Sigmoid colon (tissue), 7 donors: Measurements from ENCODE around the gene CEP57L1. TPM values are rescaled to one million over a fixed set of nuclear protein-coding genes. Genes with fewer than 3 reads are reported as not detected.

Experiments
- DNase-seq: peaks from one replicate; pipeline ENCODE4 v3.0.0-alpha.2; 2019
- H3K27ac ChIP-seq, 4 donors: fragments of 200-600 bp; sonication (generic); one replicate each; pipeline ENCODE4 v1.5.1; 2016 to 2019; ENCODE audit warnings: mild to moderate bottlenecking in 1 of 4
- H3K27me3 ChIP-seq, 3 donors: fragments of 200-600 bp; sonication (generic); one replicate each; pipeline ENCODE4 v1.5.1; 2019; ENCODE audit warnings: mild to moderate bottlenecking in 1 of 3
- H3K36me3 ChIP-seq, 4 donors: fragments of 200-600 bp; sonication (generic); one replicate each; pipeline ENCODE4 v1.5.1; 2016 to 2019
- H3K4me1 ChIP-seq, 4 donors: fragments of 200-600 bp; sonication (generic); one replicate each; pipeline ENCODE4 v1.5.1; 2017 to 2019
- H3K4me3 ChIP-seq, 4 donors: fragments of 200-600 bp; sonication (generic); one replicate each; pipeline ENCODE4 v1.5.1; 2017 to 2019; ENCODE audit warnings: mild to moderate bottlenecking in 2 of 4, moderate library complexity in 1 of 4
- H3K9me3 ChIP-seq, 4 donors: fragments of 200-600 bp in 3 of 4; sonication (generic) in 3 of 4; one replicate each; pipeline versions ENCODE4 v1.5.1 to v1.6.1; 2013 to 2019
- CTCF ChIP-seq, 4 experiments: fragments of 450-650 bp in 3 of 4; fragments of 200-600 bp in 1 of 4; IDR thresholded peaks; one replicate each; pipeline ENCODE4 v1.5.1; 2016 to 2019; ENCODE audit warnings: antibody characterized with exemption in 4 of 4, mild to moderate bottlenecking in 3 of 4, moderate library complexity in 2 of 4
- EP300 ChIP-seq, 4 donors: sonication (generic); formaldehyde crosslinking; IDR thresholded peaks; one replicate each; pipeline ENCODE4 v1.6.1; 2017; ENCODE audit warnings: antibody characterized with exemption in 4 of 4
- POLR2A ChIP-seq, 2 donors: fragments of 450-650 bp; IDR thresholded peaks; one replicate each; pipeline ENCODE4 v1.6.1; 2016; ENCODE audit warnings: antibody characterized with exemption in 2 of 2, mild to moderate bottlenecking in 2 of 2, moderate library complexity in 2 of 2
- POLR2AphosphoS5 ChIP-seq, 4 donors: sonication (generic); formaldehyde crosslinking; IDR thresholded peaks; one replicate each; pipeline ENCODE4 v1.6.1; 2017; ENCODE audit warnings: antibody characterized with exemption in 4 of 4
- WGBS, 2 donors: extraction: QIAGEN DNeasy Blood & Tissue Kit; methylation state at CpG; one replicate each; pipeline ENCODE4 v1.1.7; 2013; 5-methylcytosine and 5-hydroxymethylcytosine counted together
- intact Hi-C: fragments of 100-400 bp; cut with DNase I; formaldehyde crosslinking; loops from one replicate; pipeline ENCODE4 v1.15.1; 2023
- polyA plus RNA-seq, 3 donors: library from polyadenylated mRNA; stranded (reverse); fragments of 200-250 nt; gene quantifications; one replicate each; pipeline ENCODE4 v1.2.3, GENCODE V29; 2013
- total RNA-seq, 4 donors: library from RNA; depleted of rRNA; stranded (reverse); fragments of >200 nt; gene quantifications; one replicate each; pipeline ENCODE4 v1.1.0, GENCODE V29; 2016
- donor health status: healthy with polysubstance abuse.
- donor health status: Bipolar disorder and iron deficiency.
- donor health status: healthy.

Gene CEP57L1
- total and polyA plus RNA-seq, 7 donors = 5.4 to 21.0 (median 12.6) TPM

GRCh38 chr6:109050447-109051102 lies 44.7 kb upstream of the CEP57L1 start:
- WGBS, 2 donors = 88 to 89% methylated on average over 1 of the region's 1 CpG
- no peak overlapping the region for H3K27ac ChIP-seq
- intact Hi-C loops = no loop called here

GRCh38 chr6:109051301-109052017 lies 43.8 kb upstream of the CEP57L1 start:
- no peak for DNase-seq
- H3K36me3 ChIP-seq = no peaks in the 10 kb centered on the region
- H3K9me3 ChIP-seq = no peaks in the 10 kb centered on the region
- 94 to 98% methylated on average over 1 of the region's 1 CpG for WGBS, 2 donors
- no peak for TF ChIP-seq POLR2A (IDR thresholded peaks at IDR 0.05)
- TF ChIP-seq CTCF (IDR thresholded peaks at IDR 0.05) = no peak
- no peak for TF ChIP-seq POLR2AphosphoS5 (IDR thresholded peaks at IDR 0.05)
- TF ChIP-seq EP300 (IDR thresholded peaks at IDR 0.05) = no peak
- no peaks in the 10 kb centered on the region for H3K27me3 ChIP-seq
- intact Hi-C loops = no loop called here
- H3K27ac ChIP-seq = no peak overlapping the region
- no peak overlapping the region for H3K4me3 ChIP-seq
- H3K4me1 ChIP-seq = peaks cover 0 to 37% (median 32%) of the 10 kb centered on the region in 4 donors

More at GRCh38 chr6:109050447-109051102, 44.7 kb upstream of the CEP57L1 start:
- H3K4me1 ChIP-seq = peaks cover 0 to 37% (median 24%) of the 10 kb centered on the region in 4 donors
- no peak overlapping the region for H3K4me3 ChIP-seq
- H3K9me3 ChIP-seq = no peaks in the 10 kb centered on the region
- no peaks in the 10 kb centered on the region for H3K36me3 ChIP-seq
- no peaks in the 10 kb centered on the region for H3K27me3 ChIP-seq
- TF ChIP-seq EP300 (IDR thresholded peaks at IDR 0.05) = no peak
- TF ChIP-seq POLR2AphosphoS5 (IDR thresholded peaks at IDR 0.05) = no peak
- TF ChIP-seq POLR2A (IDR thresholded peaks at IDR 0.05) = no peak
- TF ChIP-seq CTCF (IDR thresholded peaks at IDR 0.05) = no peak
- no peak for DNase-seq

GRCh38 chr6:109052018-109052651 lies 43.2 kb upstream of the CEP57L1 start:
- H3K27me3 ChIP-seq = no peaks in the 10 kb centered on the region
- TF ChIP-seq CTCF (IDR thresholded peaks at IDR 0.05) = no peak
- no peak for TF ChIP-seq EP300 (IDR thresholded peaks at IDR 0.05)
- no peak for TF ChIP-seq POLR2A (IDR thresholded peaks at IDR 0.05)
- no peak for TF ChIP-seq POLR2AphosphoS5 (IDR thresholded peaks at IDR 0.05)
- H3K9me3 ChIP-seq = no peaks in the 10 kb centered on the region
- intact Hi-C loops = no loop called here
- no peak overlapping the region for H3K27ac ChIP-seq
- no peak overlapping the region for H3K4me3 ChIP-seq
- no peaks in the 10 kb centered on the region for H3K36me3 ChIP-seq
- no peak for DNase-seq
- H3K4me1 ChIP-seq = peaks cover 0 to 38% (median 36%) of the 10 kb centered on the region in 4 donors

- TF ChIP-seq POLR2A (IDR thresholded peaks at IDR 0.05) (no peak), CTCF (IDR thresholded peaks at IDR 0.05) (no peak), POLR2AphosphoS5 (IDR thresholded peaks at IDR 0.05) (no peak), EP300 (IDR thresholded peaks at IDR 0.05) (no peak)
- intact Hi-C loops = no loop called here
- no peak for DNase-seq
- H3K4me3 ChIP-seq = no peak overlapping the region
- H3K27me3 ChIP-seq = no peaks in the 10 kb centered on the region
- no peaks in the 10 kb centered on the region for H3K36me3 ChIP-seq
- 64 to 83% methylated on average over 4 of the region's 4 CpGs for WGBS, 2 donors
- H3K4me1 ChIP-seq = peaks cover 0 to 45% (median 37%) of the 10 kb centered on the region in 4 donors
- H3K9me3 ChIP-seq = no peaks in the 10 kb centered on the region
- no peak overlapping the region for H3K27ac ChIP-seq
Measured at GRCh38 chr6:109052852-109053251, 42.5 kb upstream of the CEP57L1 start.
